ENCODE data around the gene CBFA2T3.
A peak's percentile ranks its signal among the peaks of the same experiment; 100 is the strongest.

The CBFA2T3 gene

DNA sequence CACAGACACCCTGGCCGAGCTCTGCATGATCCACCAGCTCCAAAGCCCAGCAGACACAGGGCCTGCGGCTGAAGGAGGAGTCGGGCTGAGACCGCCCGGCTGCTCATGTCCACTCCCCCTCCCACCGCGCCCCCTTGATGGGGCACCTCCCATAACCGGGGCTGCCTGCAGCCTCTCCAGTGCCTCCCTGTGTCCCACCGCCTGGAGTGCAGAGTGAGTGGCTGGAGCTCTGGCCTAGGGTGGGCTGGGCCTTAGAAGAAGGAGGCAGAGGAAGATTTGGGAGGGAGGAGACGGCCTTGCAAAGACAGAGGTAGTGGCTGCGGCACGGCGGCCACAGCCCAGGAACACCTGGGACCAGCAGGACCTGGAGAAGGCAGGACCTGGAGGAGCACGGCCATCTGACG is 4.0 kb downstream of the CBFA2T3 start:
- Histone ChIP-seq H3K9ac (ENCODE audit: low read depth, low read length, poor library complexity, severe bottlenecking) (peak overlapping the region; percentile 100), H3K9me2 (replicated peaks; ENCODE audit: low read depth, low read length) (no peaks in the 10 kb centered on the region), H3K36me3 (ENCODE audit: insufficient read depth, low read length) (peaks cover 9% of the 10 kb centered on the region; the same call in 1 of the 2 replicates), H3K79me2 (ENCODE audit: insufficient read depth, low read length) (peaks cover 100% of the 10 kb centered on the region), H3K4me1 (ENCODE audit: insufficient read depth, low read length, poor library complexity, severe bottlenecking) (peaks cover 6% of the 10 kb centered on the region), H3F3A (ENCODE audit: low read depth) (peaks cover 3% of the 10 kb centered on the region; the same call in 1 of the 2 replicates), H4K20me1 (ENCODE audit: insufficient read depth, low read length, poor library complexity, severe bottlenecking) (peaks cover 69% of the 10 kb centered on the region), H3K4me2 (ENCODE audit: low read depth, low read length, poor library complexity, severe bottlenecking) (peak overlapping the region; percentile 97), H3K9me3 (ENCODE audit: insufficient read depth, low read depth, low read length) (no peaks in the 10 kb centered on the region), H2AFZ (ENCODE audit: low read length) (no peak overlapping the region), H3K4me3 (ENCODE audit: low read length, poor library complexity, severe bottlenecking) (peak overlapping the region; percentile 98), H3K27me3 (ENCODE audit: insufficient read depth, low read length, poor library complexity, severe bottlenecking) (peaks cover 12% of the 10 kb centered on the region)
- TF ChIP-seq, protein P1, sequence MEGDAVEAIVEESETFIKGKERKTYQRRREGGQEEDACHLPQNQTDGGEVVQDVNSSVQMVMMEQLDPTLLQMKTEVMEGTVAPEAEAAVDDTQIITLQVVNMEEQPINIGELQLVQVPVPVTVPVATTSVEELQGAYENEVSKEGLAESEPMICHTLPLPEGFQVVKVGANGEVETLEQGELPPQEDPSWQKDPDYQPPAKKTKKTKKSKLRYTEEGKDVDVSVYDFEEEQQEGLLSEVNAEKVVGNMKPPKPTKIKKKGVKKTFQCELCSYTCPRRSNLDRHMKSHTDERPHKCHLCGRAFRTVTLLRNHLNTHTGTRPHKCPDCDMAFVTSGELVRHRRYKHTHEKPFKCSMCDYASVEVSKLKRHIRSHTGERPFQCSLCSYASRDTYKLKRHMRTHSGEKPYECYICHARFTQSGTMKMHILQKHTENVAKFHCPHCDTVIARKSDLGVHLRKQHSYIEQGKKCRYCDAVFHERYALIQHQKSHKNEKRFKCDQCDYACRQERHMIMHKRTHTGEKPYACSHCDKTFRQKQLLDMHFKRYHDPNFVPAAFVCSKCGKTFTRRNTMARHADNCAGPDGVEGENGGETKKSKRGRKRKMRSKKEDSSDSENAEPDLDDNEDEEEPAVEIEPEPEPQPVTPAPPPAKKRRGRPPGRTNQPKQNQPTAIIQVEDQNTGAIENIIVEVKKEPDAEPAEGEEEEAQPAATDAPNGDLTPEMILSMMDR (conservative IDR thresholded peaks at IDR 0.05; ENCODE audit: low read length) = 0 out of 2 replicates have a peak, but pooled peaks have one; percentile 19
- TF ChIP-seq EZH2phosphoT487 (IDR thresholded peaks at IDR 0.05; ENCODE audit: borderline replicate concordance) = no peak

DNA sequence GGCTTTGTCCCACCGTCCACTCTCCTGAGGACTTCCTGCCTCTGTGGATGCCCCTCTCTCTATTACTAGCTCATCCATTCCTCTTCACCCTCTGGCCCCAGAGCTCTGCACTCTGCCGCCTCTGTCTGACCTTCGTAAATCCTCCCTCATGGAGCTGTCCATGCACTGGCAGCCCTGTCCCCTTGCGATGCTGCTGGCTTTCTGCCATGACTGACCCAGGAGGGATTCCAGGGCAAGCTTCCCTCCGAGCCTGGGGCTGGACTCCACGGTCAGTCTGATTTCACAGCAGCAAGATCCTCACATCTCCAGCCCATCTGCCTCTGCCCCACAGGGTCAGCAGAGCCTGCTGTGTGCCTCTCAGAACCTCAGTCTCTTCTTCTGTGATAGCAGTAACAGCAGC is 4.7 kb downstream of the CBFA2T3 start:
- no peaks in the 10 kb centered on the region for H3K9me2 ChIP-seq (replicated peaks; ENCODE audit: low read depth, low read length)
- H3K27me3 ChIP-seq (ENCODE audit: insufficient read depth, low read length, poor library complexity, severe bottlenecking) = peaks cover 12% of the 10 kb centered on the region
- H3K4me1 ChIP-seq (ENCODE audit: insufficient read depth, low read length, poor library complexity, severe bottlenecking) = peaks cover 4% of the 10 kb centered on the region
- no peaks in the 10 kb centered on the region for H3K9me3 ChIP-seq (ENCODE audit: insufficient read depth, low read depth, low read length)
- peaks cover 76% of the 10 kb centered on the region for H4K20me1 ChIP-seq (ENCODE audit: insufficient read depth, low read length, poor library complexity, severe bottlenecking)
- peaks cover 9% of the 10 kb centered on the region; the same call in 1 of the 2 replicates for H3K36me3 ChIP-seq (ENCODE audit: insufficient read depth, low read length)
- H3K4me3 ChIP-seq (ENCODE audit: low read length, poor library complexity, severe bottlenecking) = peak overlapping the region; percentile 98
- peaks cover 100% of the 10 kb centered on the region for H3K79me2 ChIP-seq (ENCODE audit: insufficient read depth, low read length)
- peak overlapping the region; percentile 97 for H3K4me2 ChIP-seq (ENCODE audit: low read depth, low read length, poor library complexity, severe bottlenecking)
- no peaks in the 10 kb centered on the region for H3F3A ChIP-seq (ENCODE audit: low read depth)
- peak overlapping the region; percentile 100 for H3K9ac ChIP-seq (ENCODE audit: low read depth, low read length, poor library complexity, severe bottlenecking)
- no peak for TF ChIP-seq EZH2phosphoT487 (IDR thresholded peaks at IDR 0.05; ENCODE audit: borderline replicate concordance)
- TF ChIP-seq, protein P1 (conservative IDR thresholded peaks at IDR 0.05; ENCODE audit: low read length) = no peak
- no peak overlapping the region for H2AFZ ChIP-seq (ENCODE audit: low read length)

DNA sequence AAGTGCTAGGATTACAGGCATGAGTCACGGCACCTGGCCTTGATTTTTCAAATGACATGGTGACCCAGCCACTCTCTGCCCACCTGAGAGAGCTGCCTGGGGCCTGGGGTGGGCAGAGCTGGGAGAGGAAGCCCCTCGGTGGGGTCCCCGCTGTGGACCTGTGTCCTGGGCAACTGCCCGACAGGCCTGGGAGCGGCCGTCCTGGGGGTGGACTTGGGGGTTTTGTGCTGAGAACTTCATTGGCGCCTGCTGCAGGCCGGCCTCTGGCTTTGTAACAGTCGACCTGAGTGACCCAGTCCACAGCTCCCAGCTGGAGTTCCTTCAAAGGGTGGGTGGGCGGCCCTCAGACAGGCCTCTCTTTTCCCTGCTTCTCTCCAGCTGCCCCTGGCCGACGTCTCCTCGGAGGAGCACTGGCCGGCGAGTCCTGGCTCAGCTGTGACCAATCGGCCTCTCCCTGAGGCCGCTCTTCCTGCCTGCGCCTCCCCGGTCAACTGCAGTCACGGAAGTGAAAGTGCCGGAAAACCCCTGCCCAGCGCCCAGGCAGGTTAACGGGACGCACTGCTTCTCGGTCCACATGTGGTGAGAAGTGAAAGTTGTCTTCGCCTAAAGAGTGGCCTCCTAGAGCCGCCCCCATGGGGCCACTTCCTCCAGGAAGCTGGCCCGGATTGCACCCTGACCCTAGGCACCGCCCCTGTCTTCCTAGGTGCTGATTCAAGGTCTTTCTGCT is 5.5 kb downstream of the CBFA2T3 start:
- peaks cover 4% of the 10 kb centered on the region for H3K4me1 ChIP-seq (ENCODE audit: insufficient read depth, low read length, poor library complexity, severe bottlenecking)
- H3K4me2 ChIP-seq (ENCODE audit: low read depth, low read length, poor library complexity, severe bottlenecking) = peak overlapping the region; percentile 97
- H2AFZ ChIP-seq (ENCODE audit: low read length) = no peak overlapping the region
- no peaks in the 10 kb centered on the region for H3K9me2 ChIP-seq (replicated peaks; ENCODE audit: low read depth, low read length)
- H3K9me3 ChIP-seq (ENCODE audit: insufficient read depth, low read depth, low read length) = no peaks in the 10 kb centered on the region
- peaks cover 83% of the 10 kb centered on the region for H4K20me1 ChIP-seq (ENCODE audit: insufficient read depth, low read length, poor library complexity, severe bottlenecking)
- TF ChIP-seq EZH2phosphoT487 (IDR thresholded peaks at IDR 0.05; ENCODE audit: borderline replicate concordance) = no peak
- TF ChIP-seq, protein P1 (conservative IDR thresholded peaks at IDR 0.05; ENCODE audit: low read length) = no peak
- no peak overlapping the region for H3K9ac ChIP-seq (ENCODE audit: low read depth, low read length, poor library complexity, severe bottlenecking)
- peaks cover 9% of the 10 kb centered on the region; the same call in 1 of the 2 replicates for H3K36me3 ChIP-seq (ENCODE audit: insufficient read depth, low read length)
- H3K27me3 ChIP-seq (ENCODE audit: insufficient read depth, low read length, poor library complexity, severe bottlenecking) = peaks cover 11% of the 10 kb centered on the region
- H3F3A ChIP-seq (ENCODE audit: low read depth) = no peaks in the 10 kb centered on the region
- H3K79me2 ChIP-seq (ENCODE audit: insufficient read depth, low read length) = peaks cover 100% of the 10 kb centered on the region
- peak overlapping the region; percentile 98 for H3K4me3 ChIP-seq (ENCODE audit: low read length, poor library complexity, severe bottlenecking)

Data from Loucy (cell line).